Fibroblast of skin of back (primary cell): ENCODE data around the gene SOCS7. TPM values are rescaled to one million over a fixed set of nuclear protein-coding genes. Genes with fewer than 3 reads are reported as not detected.

Experiments used
- DNase-seq: peaks from one replicate; pipeline ENCODE4 v3.0.0-alpha.2; 2013
- polyA plus RNA-seq, 2 experiments: library from polyadenylated mRNA; unstranded; fragments of 120-200 nt; gene quantifications; one replicate each; pipeline ENCODE4 v1.2.1, GENCODE V29; 2013; ENCODE audit not compliant: insufficient read length in 2 of 2

Gene SOCS7
- polyA plus RNA-seq (2013, experiment 1 of 2; ENCODE audit: insufficient read length) = 9.7 TPM
- 8.3 TPM for polyA plus RNA-seq (2013, experiment 2 of 2; ENCODE audit: insufficient read length)

- DNase-seq = peak; percentile 93
These were observed at the start of gene SOCS7 for GRCh38 chr17:38351412-38352222. Gene SOCS7, plus strand, starts transcription at chr17:38351844. Its CDS starts 209 bp downstream, at chr17:38352053.

GRCh38 chr17:38315497-38315896, 36.1 kb upstream of the SOCS7 start:
- DNase-seq = no peak

DNA sequence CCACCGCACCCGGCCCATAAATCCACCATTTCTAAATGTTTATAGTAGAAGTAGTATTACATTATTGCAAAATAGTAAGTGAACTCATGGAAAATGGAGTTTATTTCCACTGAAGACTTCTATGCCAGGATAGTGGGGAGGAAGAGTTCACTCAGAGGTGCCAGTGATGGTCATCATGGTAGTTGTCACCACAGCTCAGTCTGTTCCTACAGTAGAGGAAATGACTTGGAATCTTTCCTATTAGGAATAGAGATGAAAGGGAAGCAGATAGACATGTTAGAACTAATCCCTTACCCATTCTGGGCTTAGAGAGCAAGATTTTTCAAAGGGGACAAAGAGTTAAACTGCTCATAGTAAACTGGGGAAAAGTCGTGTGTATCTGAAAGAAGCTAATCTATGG, 34.6 kb upstream of the SOCS7 start:
- no peak for DNase-seq

DNA sequence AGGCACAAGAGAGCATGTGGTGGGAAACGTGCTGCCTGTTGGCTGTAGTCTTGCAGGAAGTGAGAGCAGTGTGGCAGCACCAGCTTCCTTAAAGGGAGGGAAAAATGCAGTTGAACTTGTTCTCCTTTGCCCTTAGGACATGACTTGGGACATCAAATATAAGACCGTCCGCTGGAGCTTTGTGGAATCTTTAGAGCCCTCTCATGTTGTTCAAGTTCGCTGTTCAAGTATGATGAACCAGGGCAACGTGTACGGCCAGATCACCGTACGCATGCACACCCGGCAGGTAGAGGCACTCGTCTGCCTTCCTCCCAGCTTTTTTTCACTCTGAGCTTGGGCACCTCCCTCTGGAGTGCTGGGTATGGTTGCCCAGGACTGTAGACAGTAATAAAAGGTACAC, 31.2 kb upstream of the SOCS7 start:
- no peak for DNase-seq

- DNase-seq = peak; percentile 49
These were observed 29.4 kb upstream of the SOCS7 start for GRCh38 chr17:38322156-38322779.

- DNase-seq = no peak
These were observed 28.7 kb upstream of the SOCS7 start for GRCh38 chr17:38322897-38323296.

DNA sequence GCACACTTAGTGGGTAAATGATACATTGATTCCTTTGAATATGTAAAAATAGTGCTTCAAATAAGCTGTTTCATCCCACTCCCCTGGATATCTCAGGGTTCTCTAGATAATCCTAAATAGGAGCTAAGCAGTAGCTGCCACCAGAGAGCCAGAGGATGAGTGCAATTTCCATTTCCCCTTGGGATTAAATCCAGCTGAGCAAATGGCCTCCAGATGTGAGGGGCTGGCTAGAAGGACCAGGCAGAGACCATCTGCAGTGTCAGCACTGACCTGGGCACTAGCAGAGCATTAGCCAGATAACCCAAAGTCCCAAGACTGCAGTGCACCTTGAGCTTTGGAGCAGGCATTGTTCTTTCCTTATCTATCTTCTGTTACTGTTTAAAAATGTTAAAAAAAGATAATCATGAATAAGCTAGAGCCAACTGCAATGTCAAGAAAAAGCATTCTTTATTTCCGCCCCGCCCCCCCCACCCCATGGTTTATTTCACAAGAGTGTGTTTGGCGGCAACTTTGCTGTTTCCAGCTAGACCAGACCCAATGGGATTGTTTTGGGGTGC, 27.4 kb upstream of the SOCS7 start:
- no peak for DNase-seq

DNA sequence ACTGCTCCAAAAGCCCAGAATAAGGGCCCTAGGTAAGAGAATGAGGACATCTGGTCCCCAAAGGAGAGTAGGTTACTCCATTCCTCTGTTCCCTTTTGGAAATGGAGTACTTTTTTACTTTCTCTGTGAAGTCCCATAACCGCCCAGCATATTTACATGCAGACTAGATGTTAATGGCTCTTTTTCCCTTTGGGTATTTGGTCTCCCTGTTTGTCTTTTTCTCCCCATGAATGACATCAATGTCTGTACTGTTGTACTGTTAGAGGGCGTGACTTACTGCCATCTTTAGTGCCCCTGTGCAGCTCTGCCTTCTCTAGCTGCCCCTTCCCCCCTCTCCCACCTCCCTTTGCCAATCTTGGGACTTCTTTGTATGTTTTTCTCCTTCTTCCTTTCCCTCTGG, 26.9 kb upstream of the SOCS7 start:
- DNase-seq = no peak

GRCh38 chr17:38325221-38325851, 26.3 kb upstream of the SOCS7 start:
- no peak for DNase-seq

- no peak for DNase-seq
These were observed 24.4 kb upstream of the SOCS7 start for GRCh38 chr17:38326996-38327792.

GRCh38 chr17:38327936-38328335, 23.7 kb upstream of the SOCS7 start:
- DNase-seq = no peak

DNA sequence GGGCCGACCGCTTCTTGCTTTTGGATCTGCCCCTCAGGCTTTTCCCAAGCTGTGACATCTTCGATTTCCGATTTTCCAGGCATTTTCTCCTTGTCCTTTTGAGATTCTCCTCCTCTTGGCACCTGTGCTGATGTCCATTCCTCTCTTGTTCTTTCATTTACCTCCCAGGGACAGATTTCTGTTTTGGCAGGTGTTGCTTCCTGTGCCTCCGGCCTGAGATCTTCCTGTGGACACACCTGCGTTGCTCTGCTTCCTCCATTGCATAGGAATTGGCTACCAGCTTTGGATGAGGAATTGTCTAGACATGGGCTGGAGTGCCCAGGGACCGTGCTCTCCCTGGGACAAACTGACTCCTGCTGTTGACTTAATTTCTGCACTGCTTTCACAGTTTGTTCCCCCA, 23.0 kb upstream of the SOCS7 start:
- no peak for DNase-seq

DNA sequence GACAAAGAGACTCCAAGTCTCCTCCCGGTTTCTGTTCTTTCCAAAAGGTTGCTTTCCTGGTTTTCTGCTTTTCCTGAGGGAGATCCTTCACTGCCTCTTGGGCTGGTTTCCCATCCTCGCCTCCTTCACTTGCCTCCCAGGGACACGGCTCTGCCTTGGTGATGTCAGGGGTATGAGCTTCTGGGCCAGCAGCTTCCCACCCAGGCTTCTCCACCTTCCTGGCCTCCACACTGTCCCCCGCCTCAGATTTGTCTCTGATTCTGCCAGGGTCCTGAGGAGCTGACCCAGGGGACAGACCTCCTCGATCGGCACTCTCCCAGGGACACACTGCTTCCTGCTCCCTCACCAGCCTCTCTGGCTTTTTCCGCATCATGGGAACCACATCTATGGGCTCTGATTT, 22.4 kb upstream of the SOCS7 start:
- no peak for DNase-seq

DNA sequence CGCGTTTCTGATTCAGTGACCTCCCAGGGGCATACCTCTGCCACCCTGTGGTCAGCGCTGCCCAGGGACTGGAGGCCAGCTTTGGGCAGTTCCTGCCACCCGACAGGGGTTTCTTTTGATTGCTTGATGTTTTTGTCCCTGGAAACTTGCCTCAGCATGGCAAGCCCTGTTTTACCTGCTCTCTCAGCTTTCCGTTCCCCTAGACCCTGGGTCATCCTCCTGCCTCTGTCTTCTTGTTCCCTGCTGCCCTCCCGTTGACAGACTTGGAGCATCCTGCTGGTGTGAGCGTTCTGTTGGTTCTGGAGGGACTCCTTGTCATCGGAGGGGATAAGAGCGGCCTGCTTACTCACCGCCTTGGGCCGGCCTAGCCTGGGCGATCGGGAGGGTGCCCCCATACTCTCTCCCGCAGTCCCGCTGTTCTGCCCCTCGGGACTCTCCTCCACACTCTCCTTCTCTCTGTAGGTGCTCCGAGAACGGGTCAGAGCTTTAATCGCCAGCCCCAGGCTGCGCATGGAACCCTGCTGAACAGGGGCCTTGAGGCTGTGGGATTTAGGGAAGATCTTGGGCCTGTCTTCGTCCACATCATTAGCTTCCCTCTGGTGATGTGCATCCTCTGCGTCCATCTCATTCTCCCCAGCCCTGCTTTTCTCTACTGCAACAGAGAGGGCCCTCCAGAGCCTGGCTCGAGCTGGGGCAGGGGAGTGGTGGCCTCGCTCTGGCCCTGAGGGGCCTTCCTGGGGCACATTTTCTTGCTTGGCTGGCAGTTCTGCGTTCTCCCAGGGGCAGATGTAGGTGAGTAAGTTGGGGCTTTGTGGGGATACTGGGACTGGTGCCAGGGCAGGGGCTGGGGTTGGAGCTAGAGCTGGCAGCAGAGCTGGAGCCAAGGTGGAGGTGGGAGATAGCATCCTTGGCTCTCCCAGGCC, 21.6 kb upstream of the SOCS7 start:
- no peak for DNase-seq

GRCh38 chr17:38330941-38331411, 20.7 kb upstream of the SOCS7 start:
- DNase-seq = no peak

DNA sequence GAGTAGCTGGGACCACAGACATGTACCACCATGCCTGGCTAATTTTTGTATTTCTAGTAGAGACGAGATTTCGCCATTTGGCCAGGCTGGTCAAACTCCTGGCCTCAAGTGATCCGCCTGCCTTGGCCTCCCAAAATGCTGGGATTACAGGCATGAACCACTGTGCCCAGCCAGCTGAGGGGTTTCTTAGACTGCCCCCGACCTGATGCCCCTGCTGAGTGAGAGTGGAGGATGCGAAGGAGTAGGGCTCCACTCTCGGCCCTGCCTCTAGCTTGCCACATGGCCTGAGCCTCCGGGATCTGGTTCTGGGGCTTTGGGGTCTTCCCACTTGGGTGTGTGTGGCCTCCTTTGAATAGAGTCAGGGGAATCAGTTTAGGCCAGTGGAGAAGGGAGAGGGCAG, 18.9 kb upstream of the SOCS7 start:
- no peak for DNase-seq

DNA sequence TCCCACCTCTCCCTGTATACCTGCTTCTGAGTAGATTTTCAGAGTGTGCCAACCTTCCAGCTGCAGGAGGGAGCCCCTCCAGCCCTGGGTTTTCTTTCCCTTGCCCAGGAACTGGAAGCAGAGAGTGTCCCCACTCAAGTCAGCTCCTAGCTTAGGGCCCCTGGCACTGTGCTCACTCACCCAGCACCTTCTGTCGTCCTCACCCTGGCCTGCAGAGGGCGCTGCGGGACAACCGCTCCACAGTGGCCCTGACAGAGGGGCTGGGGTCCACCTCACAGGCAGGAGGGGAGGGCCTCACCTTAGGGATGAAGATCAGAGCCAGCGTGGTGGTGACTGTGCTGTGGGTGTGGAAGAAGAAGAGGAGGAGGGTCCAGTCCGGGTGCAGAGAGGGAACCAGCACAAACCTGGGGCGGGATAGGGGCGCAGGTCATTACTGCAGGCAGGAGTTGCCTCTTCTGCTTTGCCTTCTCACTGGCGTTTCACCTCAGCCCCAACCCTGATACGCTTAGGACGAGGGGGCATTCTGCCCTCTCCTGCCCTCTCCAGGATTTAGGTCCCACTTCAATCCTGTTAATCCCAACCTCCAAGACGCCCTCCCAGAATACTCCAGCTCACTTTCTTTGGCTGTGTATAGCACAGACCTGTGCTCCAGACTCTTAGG, 17.9 kb upstream of the SOCS7 start:
- DNase-seq = peak; percentile 15

DNA sequence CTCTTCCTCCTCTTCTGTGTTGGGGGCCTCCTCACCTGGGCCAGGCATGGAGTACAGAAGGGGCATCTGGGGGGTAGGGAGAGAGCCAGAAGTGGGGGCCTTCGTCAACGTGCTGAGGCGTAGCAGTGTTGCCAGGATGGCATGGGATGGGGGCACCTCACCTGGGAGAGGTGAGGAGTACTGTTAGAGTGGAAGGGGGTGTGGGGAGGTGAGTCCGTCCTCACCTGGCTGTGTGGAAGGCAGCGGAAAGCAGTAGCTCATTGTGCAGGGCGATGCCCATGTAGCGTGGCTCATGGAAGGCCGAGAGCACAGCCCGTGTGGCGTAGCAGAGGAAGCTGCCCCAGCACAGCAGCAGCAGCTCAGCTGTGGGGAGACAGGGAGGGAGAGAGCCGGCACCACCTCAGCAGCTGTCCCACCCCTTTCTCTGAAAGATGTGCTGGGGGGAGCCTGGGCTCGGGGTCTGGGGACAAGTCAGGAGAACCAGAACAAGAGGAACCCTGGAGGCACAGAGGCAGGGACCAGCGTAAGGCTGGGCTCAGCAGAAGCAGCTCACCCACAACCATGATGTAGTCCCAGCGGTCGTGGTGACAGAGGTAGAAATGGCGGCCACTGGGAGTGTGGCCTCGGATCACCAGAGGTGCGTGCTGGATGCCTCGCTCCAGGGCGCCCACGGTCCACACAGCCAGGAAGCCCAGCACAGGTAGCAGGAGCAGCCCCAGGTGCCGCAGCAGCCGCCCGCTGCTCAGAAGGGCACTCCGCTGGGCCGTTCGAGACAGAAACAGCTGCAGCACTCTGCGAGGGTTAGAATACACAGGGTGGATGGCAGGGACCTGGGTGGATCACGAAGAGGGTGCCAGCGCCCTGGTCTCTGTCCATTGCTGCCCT, 16.9 kb upstream of the SOCS7 start:
- DNase-seq = no peak

DNA sequence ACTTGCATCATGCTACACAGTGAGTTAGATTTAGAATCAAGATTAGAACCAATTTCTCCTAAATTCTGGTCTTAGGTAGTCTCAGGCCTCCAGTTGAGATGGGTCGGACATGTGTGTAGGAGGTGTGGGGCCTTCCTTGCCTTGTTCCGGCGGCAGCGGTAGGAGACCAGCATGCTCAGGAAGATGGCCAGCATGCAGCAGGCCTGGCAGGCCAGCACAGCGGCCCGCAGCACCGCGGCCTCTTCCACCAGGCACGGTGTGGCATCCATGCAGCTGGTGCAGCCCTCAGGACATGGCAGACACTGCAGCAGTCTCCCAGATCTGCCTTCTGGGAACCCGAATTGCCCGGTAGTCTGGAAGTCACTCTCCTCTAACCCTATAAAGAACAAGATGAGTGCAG, 14.8 kb upstream of the SOCS7 start:
- no peak for DNase-seq

DNA sequence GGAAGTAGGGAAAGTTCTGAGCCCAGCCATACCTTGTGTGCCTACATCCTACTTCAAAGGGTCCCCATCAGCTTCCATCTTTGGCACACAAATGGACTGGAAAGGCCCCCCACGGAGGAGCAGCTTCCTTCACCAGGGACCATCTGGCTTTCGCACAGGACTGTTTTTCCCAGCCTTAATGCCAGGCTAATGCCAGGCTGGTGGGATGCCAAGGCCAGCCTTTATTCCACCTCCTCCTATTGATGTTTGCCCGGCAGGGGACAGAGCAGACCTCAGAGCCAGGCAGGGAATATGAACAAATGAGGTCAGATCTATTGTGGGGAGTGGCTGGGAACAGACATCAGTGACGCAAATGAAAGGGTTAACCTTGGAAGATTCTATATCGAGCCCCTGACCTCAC, 13.6 kb upstream of the SOCS7 start:
- no peak for DNase-seq
